ENCODE results near the gene DCHS1. TPM values are rescaled to one million over a fixed set of nuclear protein-coding genes. Genes with fewer than 3 reads are reported as not detected.

DCHS1 gene
- total and polyA plus RNA-seq, 2 of the 13 experiments (the other 11 are each of a cell fraction or from before 2014, with no cell fraction given) = under 0.01 to 0.03 TPM

DNA sequence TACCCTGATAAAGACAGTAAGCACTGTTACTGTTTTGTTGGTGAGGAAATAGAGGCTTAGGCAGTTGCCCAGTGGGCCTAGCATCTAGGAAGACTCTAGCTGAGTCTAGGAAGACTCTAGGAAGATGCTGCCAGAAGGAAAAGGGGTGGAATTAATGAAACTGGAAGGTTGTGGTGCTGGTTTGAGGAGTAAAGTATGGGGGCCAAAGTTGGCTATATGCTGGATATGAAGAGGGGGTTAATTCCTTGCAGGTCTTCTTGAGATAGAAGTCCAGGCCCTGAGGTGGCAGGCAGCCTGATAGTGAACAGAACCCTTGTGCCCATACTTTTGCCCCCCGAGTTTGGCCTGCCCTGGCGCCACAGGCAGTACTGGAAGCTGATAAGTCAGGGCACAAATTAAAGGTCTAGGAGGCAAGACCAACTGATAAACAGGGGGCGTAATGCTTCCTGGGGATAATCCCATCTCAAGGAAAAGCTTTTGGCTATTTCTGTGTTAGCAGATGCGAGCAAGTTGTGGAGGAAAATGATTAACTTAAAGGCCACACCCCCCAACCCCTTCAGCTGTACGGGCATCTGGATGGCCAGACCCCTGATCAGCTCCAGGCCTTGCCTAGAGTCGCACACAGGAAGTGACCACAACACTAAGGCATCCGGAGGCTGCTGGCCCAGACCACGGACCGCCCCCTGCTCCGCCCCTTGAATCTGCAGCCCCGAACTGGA is 49.0 kb downstream of the DCHS1 start (continued):
- TF ChIP-seq MXI1 (IDR thresholded peaks at IDR 0.05; ENCODE audit: borderline replicate concordance, low read depth, low read length) (peak; percentile 69; the same call in 1 of the 3 replicates), NFE2L2 (IDR thresholded peaks at IDR 0.05; ENCODE audit: low read length) (no peak), ELF1 (CRISPR knock-in tag; IDR thresholded peaks at IDR 0.05) (peak; percentile 49), ZNF501 (CRISPR knock-in tag; IDR thresholded peaks at IDR 0.05) (0 out of 2 replicates have a peak, but pooled peaks have one; percentile 39), ETV5 (CRISPR knock-in tag; IDR thresholded peaks at IDR 0.05; ENCODE audit: borderline replicate concordance) (peak; percentile 74; the same call in 1 of the 2 replicates), SALL1 (CRISPR knock-in tag; IDR thresholded peaks at IDR 0.05) (peak; percentile 53), SP5 (CRISPR knock-in tag; IDR thresholded peaks at IDR 0.05; ENCODE audit: borderline replicate concordance, low read depth) (peak; percentile 94), SOX13 (IDR thresholded peaks at IDR 0.05) (no peak), SOX13 (CRISPR knock-in tag; conservative IDR thresholded peaks at IDR 0.05 in 1 of 2, IDR thresholded peaks at IDR 0.05 in 1 of 2) (peak in 1 of 2 experiments; percentile 38; a peak in 1 of 4 replicates), ARID5B (CRISPR knock-in tag; IDR thresholded peaks at IDR 0.05) (0 out of 2 replicates have a peak, but pooled peaks have one; percentile 32), SSRP1 (CRISPR knock-in tag; IDR thresholded peaks at IDR 0.05) (no peak), KMT2A (CRISPR knock-in tag; IDR thresholded peaks at IDR 0.05) (peak; percentile 32; the same call in 1 of the 2 replicates)
- TF ChIP-seq, protein P1, sequence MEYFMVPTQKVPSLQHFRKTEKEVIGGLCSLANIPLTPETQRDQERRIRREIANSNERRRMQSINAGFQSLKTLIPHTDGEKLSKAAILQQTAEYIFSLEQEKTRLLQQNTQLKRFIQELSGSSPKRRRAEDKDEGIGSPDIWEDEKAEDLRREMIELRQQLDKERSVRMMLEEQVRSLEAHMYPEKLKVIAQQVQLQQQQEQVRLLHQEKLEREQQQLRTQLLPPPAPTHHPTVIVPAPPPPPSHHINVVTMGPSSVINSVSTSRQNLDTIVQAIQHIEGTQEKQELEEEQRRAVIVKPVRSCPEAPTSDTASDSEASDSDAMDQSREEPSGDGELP (IDR thresholded peaks at IDR 0.05; ENCODE audit: borderline replicate concordance, low read depth) = peak; percentile 89
- TF ChIP-seq, protein P2, sequence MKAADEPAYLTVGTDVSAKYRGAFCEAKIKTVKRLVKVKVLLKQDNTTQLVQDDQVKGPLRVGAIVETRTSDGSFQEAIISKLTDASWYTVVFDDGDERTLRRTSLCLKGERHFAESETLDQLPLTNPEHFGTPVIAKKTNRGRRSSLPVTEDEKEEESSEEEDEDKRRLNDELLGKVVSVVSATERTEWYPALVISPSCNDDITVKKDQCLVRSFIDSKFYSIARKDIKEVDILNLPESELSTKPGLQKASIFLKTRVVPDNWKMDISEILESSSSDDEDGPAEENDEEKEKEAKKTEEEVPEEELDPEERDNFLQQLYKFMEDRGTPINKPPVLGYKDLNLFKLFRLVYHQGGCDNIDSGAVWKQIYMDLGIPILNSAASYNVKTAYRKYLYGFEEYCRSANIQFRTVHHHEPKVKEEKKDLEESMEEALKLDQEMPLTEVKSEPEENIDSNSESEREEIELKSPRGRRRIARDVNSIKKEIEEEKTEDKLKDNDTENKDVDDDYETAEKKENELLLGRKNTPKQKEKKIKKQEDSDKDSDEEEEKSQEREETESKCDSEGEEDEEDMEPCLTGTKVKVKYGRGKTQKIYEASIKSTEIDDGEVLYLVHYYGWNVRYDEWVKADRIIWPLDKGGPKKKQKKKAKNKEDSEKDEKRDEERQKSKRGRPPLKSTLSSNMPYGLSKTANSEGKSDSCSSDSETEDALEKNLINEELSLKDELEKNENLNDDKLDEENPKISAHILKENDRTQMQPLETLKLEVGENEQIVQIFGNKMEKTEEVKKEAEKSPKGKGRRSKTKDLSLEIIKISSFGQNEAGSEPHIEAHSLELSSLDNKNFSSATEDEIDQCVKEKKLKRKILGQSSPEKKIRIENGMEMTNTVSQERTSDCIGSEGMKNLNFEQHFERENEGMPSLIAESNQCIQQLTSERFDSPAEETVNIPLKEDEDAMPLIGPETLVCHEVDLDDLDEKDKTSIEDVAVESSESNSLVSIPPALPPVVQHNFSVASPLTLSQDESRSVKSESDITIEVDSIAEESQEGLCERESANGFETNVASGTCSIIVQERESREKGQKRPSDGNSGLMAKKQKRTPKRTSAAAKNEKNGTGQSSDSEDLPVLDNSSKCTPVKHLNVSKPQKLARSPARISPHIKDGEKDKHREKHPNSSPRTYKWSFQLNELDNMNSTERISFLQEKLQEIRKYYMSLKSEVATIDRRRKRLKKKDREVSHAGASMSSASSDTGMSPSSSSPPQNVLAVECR (CRISPR knock-in tag; IDR thresholded peaks at IDR 0.05; ENCODE audit: borderline replicate concordance) = peak; percentile 75; the same call in 1 of the 2 replicates
- TF ChIP-seq, protein P3, sequence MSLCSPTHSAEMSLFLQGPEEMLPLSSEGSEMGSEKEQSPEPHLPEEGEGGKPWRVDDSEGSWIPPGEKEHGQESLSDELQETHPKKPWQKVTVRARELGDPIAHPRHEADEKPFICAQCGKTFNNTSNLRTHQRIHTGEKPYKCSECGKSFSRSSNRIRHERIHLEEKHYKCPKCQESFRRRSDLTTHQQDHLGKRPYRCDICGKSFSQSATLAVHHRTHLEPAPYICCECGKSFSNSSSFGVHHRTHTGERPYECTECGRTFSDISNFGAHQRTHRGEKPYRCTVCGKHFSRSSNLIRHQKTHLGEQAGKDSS (CRISPR knock-in tag; IDR thresholded peaks at IDR 0.05; ENCODE audit: borderline replicate concordance, low read depth) = no peak
